ENCODE results near the gene BROX. TPM values are rescaled to one million over a fixed set of nuclear protein-coding genes. Genes with fewer than 3 reads are reported as not detected.

Gene BROX
- total RNA-seq, 1 experiment from 2014 or later, result 44.9 TPM

DNA sequence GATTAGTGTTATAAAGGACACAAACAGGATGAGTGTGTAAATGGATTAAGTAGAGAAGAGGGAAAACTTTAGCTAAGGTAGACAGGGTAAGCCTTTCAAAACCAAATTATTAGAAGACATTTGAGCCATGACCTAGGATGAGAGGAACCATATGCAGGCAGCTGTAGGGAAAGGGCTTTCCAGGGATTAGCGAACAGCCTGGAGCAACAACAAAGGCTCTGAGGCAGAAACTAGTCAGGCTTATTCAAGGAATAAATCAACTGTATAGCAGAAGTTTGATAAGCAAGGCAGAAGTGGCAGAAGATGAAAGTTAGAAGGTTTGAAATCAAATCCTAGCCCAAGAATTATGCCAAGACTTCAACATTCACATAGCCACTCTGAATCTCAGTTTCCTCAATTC, 21.3 kb upstream of the BROX start:
- CTCF ChIA-PET, result no interaction called here
- DNase-seq (ENCODE audit: low read depth, low spot score) (no peak), ATAC-seq (no peak)
- intact Hi-C loops (cut with micrococcal nuclease), result no loop called here
- no peaks in the 10 kb centered on the region for H3K9me2 ChIP-seq (ENCODE audit: insufficient read depth)
- POLR2A ChIA-PET, result no interaction called here
- H3K27me3 ChIP-seq (ENCODE audit: insufficient read depth, low read length), result no peaks in the 10 kb centered on the region
- no peak overlapping the region for H3K4me3 ChIP-seq (replicated peaks in 1 of 2; ENCODE audit: low read depth in 1 of 2, low read length in 2 of 2)
- RAD21 ChIA-PET (ENCODE audit: low non-redundant PET in 1 of 2, low total read pairs in 2 of 2, uncharacterized antibody in 2 of 2, unreplicated experiment in 2 of 2), result no interaction called here
- no peak overlapping the region for H3K4me2 ChIP-seq (ENCODE audit: low read length)
- H4K20me1 ChIP-seq (ENCODE audit: insufficient read depth), result no peaks in the 10 kb centered on the region
- H3K36me3 ChIP-seq (ENCODE audit: control insufficient read depth in 1 of 2, insufficient read depth in 2 of 2, low read length in 2 of 2), result peaks cover 0 to 6% of the 10 kb centered on the region in 2 experiments; a peak in 2 of 4 replicates
- no TSS peak for BruUV-seq (replicated peaks)
- no peaks in the 10 kb centered on the region for H3K4me1 ChIP-seq (ENCODE audit: control insufficient read depth in 1 of 2, insufficient read depth in 2 of 2, low read length in 2 of 2)
- no peak overlapping the region for H2AFZ ChIP-seq (ENCODE audit: low read depth, low read length, poor library complexity, severe bottlenecking)
- TF ChIP-seq ELF1 (IDR thresholded peaks at IDR 0.05; ENCODE audit: borderline replicate concordance, low read depth) (no peak), SIN3A (IDR thresholded peaks at IDR 0.05; ENCODE audit: low read depth) (no peak), POLR2A (IDR thresholded peaks at IDR 0.05; ENCODE audit: borderline replicate concordance, extremely low read depth, insufficient read depth, insufficient read length) (no peak), TCF7L2 (IDR thresholded peaks at IDR 0.05; ENCODE audit: borderline replicate concordance, extremely low read depth, insufficient read depth, insufficient read length) (no peak), EGR1 (IDR thresholded peaks at IDR 0.05; ENCODE audit: low read depth) (no peak), ZNF274 (IDR thresholded peaks at IDR 0.05; ENCODE audit: low read depth, low read length) (no peak), CBX3 (IDR thresholded peaks at IDR 0.05; ENCODE audit: low read depth) (no peak)
- H3K79me2 ChIP-seq (ENCODE audit: insufficient read depth, low read length), result no peaks in the 10 kb centered on the region
- H3K9me3 ChIP-seq (ENCODE audit: control insufficient read depth in 1 of 2, insufficient read depth in 1 of 2, low read depth in 1 of 2, low read length in 2 of 2), result no peaks in the 10 kb centered on the region
- no peak overlapping the region for H3K27ac ChIP-seq (ENCODE audit: low read depth, low read length)
- no peak overlapping the region for H3K9ac ChIP-seq (ENCODE audit: low read length)

DNA sequence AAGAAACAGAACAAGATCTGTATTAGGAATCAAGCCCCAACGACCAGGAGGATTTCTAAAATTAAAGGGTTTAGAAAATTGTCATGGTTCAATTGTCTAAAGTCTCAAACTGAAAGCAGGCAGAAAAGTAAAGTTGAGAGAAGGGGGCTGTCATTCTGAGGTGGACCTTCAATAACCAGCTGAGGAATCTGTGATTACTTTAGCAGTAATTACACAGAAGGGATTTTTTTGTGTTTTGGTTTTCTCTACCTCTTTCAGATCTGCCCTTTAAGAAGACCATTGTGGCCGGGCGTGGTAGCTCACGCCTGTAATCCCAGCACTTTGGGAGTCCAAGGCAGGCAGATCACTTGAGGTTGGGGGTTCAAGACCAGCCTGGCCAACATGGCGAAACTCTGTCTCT, 17.4 kb upstream of the BROX start:
- Histone ChIP-seq H3K27me3 (ENCODE audit: insufficient read depth, low read length) (no peaks in the 10 kb centered on the region), H3K9me3 (ENCODE audit: control insufficient read depth in 1 of 2, insufficient read depth in 1 of 2, low read depth in 1 of 2, low read length in 2 of 2) (no peaks in the 10 kb centered on the region), H3K27ac (ENCODE audit: low read depth, low read length) (no peak overlapping the region), H3K4me3 (replicated peaks in 1 of 2; ENCODE audit: low read depth in 1 of 2, low read length in 2 of 2) (no peak overlapping the region), H3K9ac (ENCODE audit: low read length) (no peak overlapping the region), H3K9me2 (ENCODE audit: insufficient read depth) (no peaks in the 10 kb centered on the region), H4K20me1 (ENCODE audit: insufficient read depth) (no peaks in the 10 kb centered on the region), H3K36me3 (ENCODE audit: control insufficient read depth in 1 of 2, insufficient read depth in 2 of 2, low read length in 2 of 2) (peaks cover 0 to 3% of the 10 kb centered on the region in 2 experiments; a peak in 2 of 4 replicates), H3K4me2 (ENCODE audit: low read length) (no peak overlapping the region), H2AFZ (ENCODE audit: low read depth, low read length, poor library complexity, severe bottlenecking) (no peak overlapping the region), H3K79me2 (ENCODE audit: insufficient read depth, low read length) (peaks cover 8% of the 10 kb centered on the region), H3K4me1 (ENCODE audit: control insufficient read depth in 1 of 2, insufficient read depth in 2 of 2, low read length in 2 of 2) (no peaks in the 10 kb centered on the region)
- no TSS peak for BruUV-seq (replicated peaks)
- ChIA-PET POLR2A (no interaction called here), RAD21 (ENCODE audit: low non-redundant PET in 1 of 2, low total read pairs in 2 of 2, uncharacterized antibody in 2 of 2, unreplicated experiment in 2 of 2) (no interaction called here), CTCF (no interaction called here)
- ATAC-seq (no peak), DNase-seq (ENCODE audit: low read depth, low spot score) (no peak)
- no peak for TF ChIP-seq SRF (IDR thresholded peaks at IDR 0.05; ENCODE audit: low read depth)
- intact Hi-C loops (cut with micrococcal nuclease), result loop anchor here (5.0 kb wide), 1 partner anchor 43 kb away; no protein-coding TSS in a partner anchor

All from HCT116 (cell line).